GM12891 (cell line): Measurements from ENCODE around the gene HMBS.

Experiments
- POLR2A ChIP-seq: IDR thresholded peaks from 2 replicates; pipeline ENCODE4 v1.6.1; 2011; ENCODE audit warnings: low read depth, low read length, control low read depth
- POLR2AphosphoS5 ChIP-seq: IDR thresholded peaks from 2 replicates; pipeline ENCODE4 v1.6.1; 2011; ENCODE audit warnings: low read depth, low read length, control low read depth
- TAF1 ChIP-seq: IDR thresholded peaks from 2 replicates; pipeline ENCODE4 v1.6.1; 2011; ENCODE audit warnings: low read depth, low read length, control low read depth

DNA sequence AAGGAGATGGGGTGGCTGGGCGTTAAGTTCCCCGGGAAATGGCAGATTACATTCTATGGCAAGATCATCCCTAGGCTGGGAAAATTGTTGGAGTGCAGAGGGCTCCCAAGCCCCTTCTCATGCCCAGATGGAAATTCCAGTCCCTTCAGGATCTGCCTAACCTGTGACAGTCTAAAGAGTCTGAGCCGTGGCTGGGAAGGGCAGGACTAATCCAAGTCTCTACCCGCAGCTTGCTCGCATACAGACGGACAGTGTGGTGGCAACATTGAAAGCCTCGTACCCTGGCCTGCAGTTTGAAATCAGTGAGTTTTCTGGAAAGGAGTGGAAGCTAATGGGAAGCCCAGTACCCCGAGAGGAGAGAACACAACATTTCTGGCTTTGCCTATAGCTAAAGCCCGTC is 3.7 kb downstream of the HMBS start:
- TF ChIP-seq POLR2A (no peak), TAF1 (no peak), POLR2AphosphoS5 (no peak)
